Endothelial cell of umbilical vein (primary cell): Measurements from ENCODE around the gene COMT.

ENCODE experiments used
- CTCF ChIP-seq, 2 donors: IDR thresholded peaks; 1 replicate in 1 of 2; 2 replicates in 1 of 2; pipeline ENCODE4 v1.5.1; 2011; ENCODE audit warnings: low read length in 2 of 2, mild to moderate bottlenecking in 2 of 2, moderate library complexity in 2 of 2, control low read depth in 1 of 2, inconsistent platforms in 1 of 2, low read depth in 1 of 2; ENCODE audit not compliant: insufficient read depth in 1 of 2; ENCODE audit errors: extremely low read depth in 1 of 2
- MAX ChIP-seq: IDR thresholded peaks from 2 replicates; pipeline ENCODE4 v1.6.1; 2011; ENCODE audit not compliant: insufficient read depth, insufficient read length

- TF ChIP-seq MAX (no peak), CTCF (IDR thresholded peaks at IDR 0.05; ENCODE audit: extremely low read depth in 1 of 2, insufficient read depth in 1 of 2, low read depth in 1 of 2, low read length in 2 of 2) (no peak)
Observed at GRCh38 chr22:19959587-19960490, 18.3 kb downstream of the COMT start.
